Fibroblast of pulmonary artery (primary cell): ENCODE data around the gene TYW5.

ENCODE experiments used
- DNase-seq: peaks from one replicate; pipeline ENCODE4 v3.0.0-alpha.2; 2010; ENCODE audit warnings: low read depth
- H3K4me3 ChIP-seq: replicated peaks from 2 replicates; pipeline ENCODE4 v1.5.1; 2011; ENCODE audit warnings: low read depth, mild to moderate bottlenecking, control low read depth, low read length, moderate library complexity
- CTCF ChIP-seq: IDR thresholded peaks from 2 replicates; pipeline ENCODE4 v1.5.1; 2011; ENCODE audit warnings: mild to moderate bottlenecking, control low read depth, low read length, inconsistent platforms; ENCODE audit errors: missing control alignments

Gene TYW5

GRCh38 chr2:199984755-199985154 lies 29.5 kb upstream of the TYW5 start:
- no peak for TF ChIP-seq CTCF
- no peak overlapping the region for H3K4me3 ChIP-seq

GRCh38 chr2:199984159-199984558 lies 28.9 kb upstream of the TYW5 start:
- TF ChIP-seq CTCF, result no peak
- no peak overlapping the region for H3K4me3 ChIP-seq
- DNase-seq, result no peak

More at GRCh38 chr2:199984755-199985154, 29.5 kb upstream of the TYW5 start:
- DNase-seq, result no peak

- H3K4me3 ChIP-seq, result no peak overlapping the region
- no peak for TF ChIP-seq CTCF
- DNase-seq, result no peak
These were observed 28.2 kb upstream of the TYW5 start for GRCh38 chr2:199983534-199983933.

GRCh38 chr2:199982126-199982843 lies 27.0 kb upstream of the TYW5 start:
- no peak for DNase-seq
- H3K4me3 ChIP-seq, result no peak overlapping the region
- no peak for TF ChIP-seq CTCF

- TF ChIP-seq CTCF, result peak; percentile 78
- peak; percentile 86 for DNase-seq
- peak overlapping the region; percentile 38 for H3K4me3 ChIP-seq
These were observed 24.7 kb upstream of the TYW5 start for GRCh38 chr2:199979832-199980628.

GRCh38 chr2:199979398-199979797 lies 24.1 kb upstream of the TYW5 start:
- H3K4me3 ChIP-seq, result peak overlapping the region; percentile 38
- TF ChIP-seq CTCF, result no peak
- no peak for DNase-seq

GRCh38 chr2:199977984-199978415 lies 22.7 kb upstream of the TYW5 start:
- peak; percentile 52 for DNase-seq
- no peak for TF ChIP-seq CTCF
- H3K4me3 ChIP-seq, result no peak overlapping the region
